Measurements from ENCODE around the gene ZBED1.
"Not testable (repeated sequence)": the region's sequence is repeated elsewhere in the genome, so short reads cannot be mapped to it uniquely, and the experiment has no call there.

Gene ZBED1

DNA sequence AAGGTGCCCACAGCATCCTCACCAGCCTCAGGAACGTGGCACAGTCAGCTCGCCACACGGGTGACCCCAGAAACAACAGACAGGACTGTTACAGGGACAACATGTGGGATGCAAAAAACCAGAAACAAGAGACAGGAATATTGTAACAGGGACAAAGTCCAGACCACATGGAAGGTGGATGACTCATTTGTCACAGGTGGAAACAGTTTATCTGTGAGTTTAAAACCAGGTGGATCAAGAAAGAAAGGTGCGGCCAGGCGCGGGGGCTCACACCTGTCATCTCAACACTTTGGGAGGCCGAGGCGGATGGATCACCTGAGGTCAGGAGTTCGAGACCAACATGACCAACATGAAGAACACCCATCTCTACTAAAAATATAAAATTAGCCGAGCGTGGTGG is 23.5 kb downstream of the ZBED1 start:
- not testable (repeated sequence) for DNase-seq (ENCODE audit: low read depth in 2 of 2, low spot score in 1 of 2)

DNA sequence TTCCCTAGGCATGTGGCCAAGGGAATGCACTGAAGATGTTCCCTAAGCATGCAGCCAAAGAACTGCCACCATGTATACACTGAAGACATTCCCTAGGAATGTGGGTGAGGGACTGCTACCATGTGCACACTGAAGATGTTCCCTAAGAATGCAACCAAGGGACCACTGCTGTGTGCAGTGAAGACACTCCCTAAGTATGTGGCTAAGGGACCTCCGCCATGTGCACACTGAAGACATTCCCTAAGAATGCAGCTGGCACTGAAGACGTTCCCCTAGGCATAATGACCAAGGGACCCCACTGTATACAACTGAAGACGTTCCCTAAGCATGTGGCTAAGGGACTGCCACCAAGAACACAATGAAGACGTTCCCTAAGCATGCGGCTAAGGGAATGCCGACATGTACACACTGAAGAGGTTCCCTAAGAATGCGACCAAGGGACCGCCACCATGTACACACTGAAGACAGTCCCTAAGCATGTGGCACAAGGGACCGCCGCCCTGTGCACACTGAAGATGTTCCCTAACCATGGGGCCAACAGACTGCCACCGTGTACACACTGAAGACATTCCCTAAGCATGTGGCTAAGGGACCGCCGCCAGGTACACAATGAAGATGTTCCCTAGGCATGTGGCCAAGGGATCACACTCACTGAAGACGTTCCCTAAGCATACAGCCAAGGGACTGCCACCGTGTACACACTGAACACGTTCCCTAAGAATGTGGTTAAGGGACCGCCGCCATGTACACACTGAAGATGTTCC is 25.6 kb downstream of the ZBED1 start:
- DNase-seq (ENCODE audit: low read depth in 2 of 2, low spot score in 1 of 2), result no peak

DNA sequence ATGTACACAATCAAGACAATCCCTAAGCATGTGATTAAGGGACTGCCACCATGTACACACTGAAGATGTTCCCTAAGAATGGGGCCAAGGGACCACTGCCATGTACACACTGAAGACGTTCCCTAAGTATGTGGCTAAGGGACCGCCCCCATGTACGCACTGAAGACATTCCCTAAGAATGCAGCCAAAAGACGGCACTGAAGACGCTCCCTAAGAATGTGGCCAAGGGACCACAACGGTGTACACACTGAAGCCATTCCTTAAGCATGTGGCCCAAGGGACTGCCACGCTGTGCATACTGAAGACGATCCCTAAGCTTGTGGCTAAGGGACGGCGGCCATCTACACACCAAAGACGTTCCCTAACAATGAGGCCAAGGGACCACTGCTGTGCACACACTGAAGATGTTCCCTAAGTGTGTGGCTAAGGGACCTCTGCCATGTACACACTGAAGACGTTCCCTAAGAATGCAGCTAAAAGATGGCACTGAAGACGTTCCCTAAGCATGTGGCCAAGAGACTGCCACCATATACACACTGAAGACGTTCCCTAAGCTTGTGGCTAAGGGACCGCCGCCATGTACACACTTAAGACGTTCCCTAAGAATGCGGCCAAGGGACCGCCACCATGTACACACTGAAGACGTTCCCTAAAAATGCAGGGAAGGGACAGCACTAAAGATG is 26.4 kb downstream of the ZBED1 start:
- DNase-seq (ENCODE audit: low read depth in 2 of 2, low spot score in 1 of 2), result no peak

DNA sequence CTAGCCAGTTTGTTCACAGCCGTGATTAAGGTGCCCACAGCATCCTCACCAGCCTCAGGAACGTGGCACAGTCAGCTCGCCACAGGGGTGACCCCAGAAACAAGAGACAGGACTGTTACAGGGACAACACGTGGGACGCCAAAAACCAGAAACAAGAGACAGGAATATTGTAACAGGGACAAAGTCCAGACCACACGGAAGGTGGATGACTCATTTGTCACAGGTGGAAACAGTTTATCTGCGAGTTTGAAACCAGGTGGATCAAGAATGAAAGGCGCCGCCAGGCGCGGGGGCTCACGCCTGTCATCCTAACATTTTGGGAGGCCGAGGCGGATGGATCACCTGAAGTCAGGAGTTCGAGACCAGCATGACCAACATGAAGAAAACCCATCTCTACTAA is 27.7 kb downstream of the ZBED1 start:
- DNase-seq (ENCODE audit: low read depth in 2 of 2, low spot score in 1 of 2), result not testable (repeated sequence)

DNA sequence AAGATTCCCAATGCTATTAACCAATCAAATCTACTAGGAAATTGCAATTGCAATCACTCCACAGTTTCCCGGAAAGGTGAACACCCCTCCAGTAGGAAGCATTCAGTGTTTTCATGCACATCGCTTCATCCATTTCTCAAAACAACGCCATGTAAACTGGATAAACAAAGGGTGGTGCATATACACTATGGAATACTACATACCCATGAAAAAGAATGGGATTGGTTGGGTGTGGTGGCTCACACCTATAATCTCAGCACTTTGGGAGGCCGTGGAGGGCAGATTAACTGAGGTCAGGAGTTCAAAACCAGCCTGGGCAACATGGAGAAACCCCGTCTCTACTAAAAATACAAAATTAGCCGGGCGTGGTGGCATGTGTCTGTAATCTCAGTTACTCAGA is 29.1 kb downstream of the ZBED1 start:
- no peak for DNase-seq (ENCODE audit: low read depth in 2 of 2, low spot score in 1 of 2)

DNA sequence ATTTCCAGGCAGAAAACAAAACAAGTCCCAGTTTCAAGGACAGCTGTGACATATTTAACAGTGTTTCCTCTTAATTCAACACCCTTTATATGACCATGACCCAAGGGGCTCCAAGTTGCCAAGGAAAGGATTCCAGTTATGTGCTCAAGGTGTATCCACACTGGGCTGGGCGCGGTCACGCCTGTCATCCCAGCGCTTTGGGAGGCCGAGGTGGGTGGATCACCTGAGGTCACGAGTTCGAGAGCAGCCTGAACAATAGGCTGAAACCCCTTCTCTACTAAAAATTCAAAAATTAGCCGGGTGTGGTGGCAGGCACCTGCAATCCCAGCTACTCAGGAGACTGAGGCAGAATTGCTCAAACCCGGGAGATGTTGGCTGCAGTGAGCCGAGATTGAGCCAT is 29.6 kb downstream of the ZBED1 start:
- DNase-seq (ENCODE audit: low read depth in 2 of 2, low spot score in 1 of 2), result not testable (repeated sequence)

DNA sequence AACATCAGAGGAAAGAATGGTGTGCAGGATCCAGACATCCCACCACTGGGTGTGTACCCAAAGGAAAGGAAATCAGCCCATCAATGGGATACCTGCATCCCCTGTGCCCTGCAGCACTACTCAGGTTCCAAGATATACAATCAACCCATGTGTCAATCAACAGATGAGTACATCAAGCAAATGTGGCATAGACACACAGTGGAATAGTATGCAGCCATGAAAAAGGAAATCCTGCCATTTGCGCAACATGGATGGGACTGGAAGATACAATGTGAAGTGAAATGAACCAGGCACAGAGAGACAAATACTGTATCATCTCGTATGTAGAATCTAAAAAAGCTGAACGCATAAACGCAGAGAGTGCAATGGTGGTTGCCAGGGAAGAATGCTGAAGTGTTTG is 30.9 kb downstream of the ZBED1 start:
- not testable (repeated sequence) for DNase-seq (ENCODE audit: low read depth in 2 of 2, low spot score in 1 of 2)

DNA sequence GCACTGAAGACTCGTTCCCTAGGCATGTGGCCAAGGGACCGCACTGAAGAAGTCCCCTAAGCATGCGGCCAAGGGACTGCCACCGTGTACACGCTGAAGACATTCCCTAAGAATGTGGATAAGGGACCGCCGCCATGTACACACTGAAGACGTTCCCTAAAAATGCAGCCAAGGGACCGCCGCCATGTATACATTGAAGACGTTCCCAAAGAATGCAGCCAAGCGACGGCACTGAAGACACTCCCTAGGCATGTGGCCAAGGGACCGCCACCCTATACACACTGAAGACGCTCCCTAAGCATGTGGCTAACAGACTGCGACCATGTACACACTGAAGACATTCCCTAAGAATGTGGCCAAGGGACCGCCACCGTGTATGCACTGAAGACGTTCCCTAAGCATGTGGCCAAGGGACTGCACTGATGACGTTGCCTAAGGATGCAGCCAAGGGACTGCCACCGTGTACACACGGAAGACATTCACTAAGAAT is 31.5 kb downstream of the ZBED1 start:
- DNase-seq (ENCODE audit: low read depth in 2 of 2, low spot score in 1 of 2), result no peak

DNA sequence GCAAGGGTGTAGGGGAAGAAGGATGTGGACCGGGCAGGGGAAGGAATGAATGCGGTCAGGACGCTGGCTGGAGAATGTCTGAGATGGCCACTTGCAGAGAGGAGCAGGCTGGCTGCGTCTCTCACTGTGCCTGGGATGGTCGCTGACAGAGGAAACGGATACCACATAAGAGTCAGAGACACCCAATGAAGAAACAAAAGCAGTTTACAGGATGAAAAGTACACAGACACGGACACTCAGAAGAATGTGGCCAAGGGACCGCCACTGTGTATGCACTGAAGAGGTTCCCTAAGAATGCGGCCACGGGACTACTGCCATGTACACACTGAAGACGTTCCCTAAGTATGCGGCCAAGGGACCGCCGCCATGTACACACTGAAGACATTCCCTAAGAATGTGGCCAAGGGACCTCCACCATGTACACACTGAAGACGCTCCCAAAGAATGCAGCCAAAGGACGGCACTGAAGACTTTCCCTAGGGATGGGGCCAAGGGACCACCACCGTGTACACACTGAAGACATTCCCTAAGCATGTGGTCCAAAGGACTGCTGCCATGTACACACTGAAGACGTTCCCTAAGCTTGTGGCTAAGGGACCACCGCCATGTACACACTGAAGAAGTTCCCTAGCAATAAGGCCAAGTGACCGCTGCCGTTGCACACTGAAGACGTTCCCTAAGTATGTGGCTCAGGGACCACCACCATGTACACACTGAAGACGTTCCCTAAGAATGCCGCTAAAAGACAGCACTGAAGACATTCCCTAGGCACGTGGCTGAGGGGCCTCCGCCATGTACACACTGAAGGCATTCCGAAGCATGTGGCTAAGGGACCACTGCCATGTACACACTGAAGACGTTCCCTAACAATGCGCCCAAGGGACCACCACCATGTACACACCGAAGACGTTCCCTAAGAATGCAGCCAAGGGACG is 32.2 kb downstream of the ZBED1 start:
- DNase-seq (ENCODE audit: low read depth in 2 of 2, low spot score in 1 of 2), result no peak

DNA sequence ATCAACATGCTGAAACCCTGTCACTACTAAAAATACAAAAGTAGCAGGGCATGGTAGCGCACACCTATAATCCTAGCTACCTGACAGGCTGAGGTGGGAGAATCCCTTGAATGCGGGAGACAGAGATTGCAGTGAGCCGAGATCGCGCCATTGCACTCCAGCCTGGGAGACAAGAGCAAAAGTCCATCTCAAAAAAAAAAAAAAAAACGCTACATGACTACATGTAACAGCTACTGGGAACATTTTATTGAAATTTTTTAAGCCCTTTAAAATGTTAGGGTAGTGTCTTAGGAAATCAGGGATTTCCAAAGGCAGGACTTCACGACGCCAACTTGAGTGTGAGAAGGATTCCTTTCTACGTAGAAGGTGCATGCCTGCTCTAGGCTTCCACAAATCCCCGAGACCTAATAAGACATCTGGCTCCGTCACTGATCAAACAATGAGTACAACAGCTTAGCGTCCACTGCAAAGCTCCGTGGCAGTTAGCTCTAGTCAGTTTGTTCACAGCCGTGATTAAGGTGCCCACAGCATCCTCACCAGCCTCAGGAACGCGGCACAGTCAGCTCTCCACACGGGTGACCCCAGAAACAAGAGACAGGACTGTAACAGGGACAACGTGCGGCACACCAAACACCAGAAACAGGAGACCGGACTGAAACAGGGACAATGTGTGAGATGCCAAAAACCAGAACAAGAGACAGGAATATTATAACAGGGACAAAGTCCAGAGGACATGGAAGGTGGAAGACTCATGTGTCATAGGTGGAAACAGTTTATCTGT is 33.7 kb downstream of the ZBED1 start:
- DNase-seq (ENCODE audit: low read depth in 2 of 2, low spot score in 1 of 2), result no peak

DNA sequence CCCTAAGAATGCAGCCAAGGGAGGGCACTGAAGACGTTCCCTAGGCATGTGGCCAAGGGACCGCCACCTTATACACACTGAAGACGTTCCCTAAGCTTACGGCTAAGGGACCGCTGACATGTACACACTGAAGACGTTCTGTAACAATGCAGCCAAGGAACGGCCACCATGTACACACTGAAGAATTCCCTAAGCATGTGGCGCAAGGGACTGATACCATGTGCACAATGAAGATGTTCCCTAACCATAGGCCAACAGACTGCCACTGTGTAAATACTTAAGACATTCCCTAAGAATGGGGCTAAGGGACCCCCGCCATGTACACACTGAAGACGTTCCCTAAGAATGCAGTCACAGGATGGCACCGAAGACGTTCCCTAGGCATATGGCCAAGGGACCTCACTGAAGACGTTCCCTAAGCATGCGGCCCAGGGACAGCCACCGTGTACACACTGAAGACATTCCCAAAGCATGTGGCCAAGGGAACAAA is 36.1 kb downstream of the ZBED1 start:
- no peak for DNase-seq (ENCODE audit: low read depth in 2 of 2, low spot score in 1 of 2)

DNA sequence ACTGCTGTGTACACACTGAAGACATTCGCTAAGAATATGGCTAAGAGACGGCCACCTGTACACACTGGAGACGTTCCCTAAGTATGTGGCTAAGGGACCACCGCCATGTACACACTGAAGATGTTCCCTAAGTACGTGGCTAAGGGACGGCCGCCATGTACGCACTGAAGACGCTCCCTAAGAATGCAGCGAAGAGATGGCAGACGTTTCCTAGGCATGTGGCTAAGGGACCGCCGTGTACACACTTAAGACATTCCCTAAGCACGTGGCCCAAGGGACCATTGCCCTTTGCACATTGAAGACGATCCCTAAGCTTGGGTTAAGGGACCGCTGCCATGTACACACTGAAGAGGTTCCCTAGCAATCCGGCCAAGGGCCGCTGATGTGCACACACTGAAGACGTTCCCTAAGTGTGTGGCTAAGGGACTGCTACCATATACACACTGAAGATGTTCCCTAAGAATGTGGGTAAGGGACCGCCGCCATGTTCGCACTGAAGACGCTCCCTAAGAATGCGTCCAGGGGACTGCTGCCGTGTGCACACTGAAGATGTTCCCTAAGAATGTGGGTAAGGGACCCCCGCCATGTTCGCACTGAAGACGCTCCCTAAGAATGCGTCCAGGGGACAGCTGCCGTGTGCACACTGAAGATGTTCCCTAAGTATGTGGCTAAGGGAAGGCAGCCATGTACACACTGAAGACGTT is 36.7 kb downstream of the ZBED1 start:
- DNase-seq (ENCODE audit: low read depth in 2 of 2, low spot score in 1 of 2), result no peak

DNA sequence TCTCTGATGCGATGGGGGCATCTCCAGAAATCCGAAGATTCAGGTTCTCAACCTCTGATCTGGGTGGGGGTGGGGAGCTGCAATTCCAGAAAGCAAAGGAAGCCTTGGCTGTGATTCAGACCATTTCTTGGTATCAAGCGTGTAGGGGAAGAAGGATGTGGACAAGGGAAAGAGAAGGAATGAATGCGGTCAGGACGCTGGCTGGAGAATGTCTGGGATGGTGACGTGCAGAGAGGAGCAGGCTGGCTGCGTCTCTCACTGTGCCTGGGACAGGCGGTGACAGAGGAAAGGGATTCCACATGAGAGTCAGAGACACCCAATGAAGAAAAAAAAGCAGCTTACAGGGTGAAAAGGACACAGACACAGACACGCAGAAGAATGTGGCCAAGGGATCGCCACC is 37.3 kb downstream of the ZBED1 start:
- DNase-seq (ENCODE audit: low read depth in 2 of 2, low spot score in 1 of 2), result not testable (repeated sequence)

DNA sequence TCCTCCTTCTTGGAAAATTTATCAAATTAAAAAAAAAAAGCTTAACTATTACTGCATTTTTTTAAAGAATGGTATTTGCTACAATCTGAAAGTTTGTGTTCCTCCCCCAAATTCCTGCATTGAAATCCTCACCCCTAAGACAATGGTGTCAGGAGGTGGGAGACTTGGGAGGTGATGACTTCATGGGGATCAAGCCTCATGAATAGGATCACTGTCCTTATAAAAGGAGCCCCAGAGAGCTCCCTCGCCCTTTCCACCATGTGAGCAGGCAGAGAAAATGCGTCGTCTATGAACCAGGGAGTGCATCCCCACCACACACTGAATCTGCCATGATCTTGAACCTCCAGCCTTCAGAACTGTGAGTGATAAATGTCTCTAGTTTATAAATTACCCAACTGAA is 38.0 kb downstream of the ZBED1 start:
- no peak for DNase-seq (ENCODE audit: low read depth in 2 of 2, low spot score in 1 of 2)

DNA sequence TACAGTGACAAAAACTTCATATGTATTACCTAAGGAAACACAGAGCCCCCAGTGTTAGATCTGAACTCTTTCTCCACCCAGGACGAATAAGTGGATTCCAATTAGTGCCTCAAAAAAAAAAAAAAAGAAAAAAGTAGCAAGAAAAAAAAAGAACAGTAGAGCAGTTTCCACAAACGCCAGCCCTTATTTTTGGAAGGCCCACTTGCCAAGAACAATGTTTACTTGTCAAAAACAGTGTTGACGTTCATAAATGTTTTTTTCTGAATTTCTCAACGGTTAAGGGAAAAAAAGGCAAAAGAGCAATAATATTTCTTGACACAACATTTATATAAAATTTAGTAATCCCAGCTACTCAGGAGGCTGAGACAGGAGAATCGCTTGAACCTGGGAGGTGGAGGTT is 38.7 kb downstream of the ZBED1 start:
- DNase-seq (ENCODE audit: low read depth in 2 of 2, low spot score in 1 of 2), result no peak

DNA sequence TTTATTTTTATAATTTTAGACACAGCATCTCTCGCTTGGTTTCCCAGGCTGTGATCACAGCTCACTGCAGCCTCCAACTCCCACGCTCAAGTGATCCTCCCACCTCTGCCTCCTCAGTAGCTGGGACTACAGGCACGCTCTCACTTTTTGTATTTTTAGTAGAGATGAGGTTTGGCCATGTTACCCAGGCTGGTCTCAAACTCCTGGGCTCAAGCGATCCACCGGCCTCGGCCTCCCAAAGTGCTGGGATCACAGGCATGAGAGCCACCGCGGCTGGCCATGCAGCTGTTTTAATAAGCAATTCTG is 39.1 kb downstream of the ZBED1 start:
- DNase-seq (ENCODE audit: low read depth in 2 of 2, low spot score in 1 of 2), result no peak

DNA sequence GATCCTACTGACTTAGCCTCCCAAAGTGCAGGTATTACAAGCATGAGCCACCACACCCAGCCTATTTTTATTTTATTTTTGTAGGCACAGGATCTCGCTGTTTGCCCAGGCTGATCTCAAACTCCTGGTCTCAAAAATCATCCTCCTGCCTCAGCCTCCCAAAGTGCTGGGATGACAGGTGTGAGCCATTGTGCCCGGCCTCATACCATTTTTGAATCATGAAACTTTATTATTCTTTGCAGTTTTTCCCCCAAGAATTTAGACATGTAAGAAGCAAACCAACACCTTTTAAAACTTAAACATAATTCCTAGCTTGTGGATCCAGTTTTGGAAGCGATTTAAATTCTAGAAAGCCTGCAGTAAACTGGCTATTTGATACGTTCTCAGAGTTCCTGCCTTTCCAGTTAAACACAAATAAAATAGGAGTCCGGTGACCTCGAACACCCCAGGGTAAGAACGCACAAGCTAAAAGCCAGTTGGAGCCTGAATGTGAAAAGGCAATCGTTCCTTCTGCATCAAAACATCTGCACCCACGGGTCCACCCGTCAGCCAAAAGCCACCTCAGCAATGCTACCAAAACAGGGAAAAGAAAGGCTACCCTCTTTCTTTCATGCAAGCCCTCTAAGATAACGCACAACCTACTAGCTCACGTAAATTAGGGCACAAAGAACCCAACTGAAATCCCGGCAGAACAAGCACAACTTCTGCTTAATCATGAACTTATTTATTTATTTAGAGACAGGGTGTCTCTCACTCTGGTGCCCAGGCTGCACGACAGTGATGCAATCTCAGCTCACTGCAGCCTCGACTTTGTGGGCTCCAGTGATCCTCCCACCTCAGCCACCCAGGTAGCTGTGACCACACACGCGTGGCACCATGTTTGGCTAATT is 39.7 kb downstream of the ZBED1 start:
- not testable (repeated sequence) for DNase-seq (ENCODE audit: low read depth in 2 of 2, low spot score in 1 of 2)

DNA sequence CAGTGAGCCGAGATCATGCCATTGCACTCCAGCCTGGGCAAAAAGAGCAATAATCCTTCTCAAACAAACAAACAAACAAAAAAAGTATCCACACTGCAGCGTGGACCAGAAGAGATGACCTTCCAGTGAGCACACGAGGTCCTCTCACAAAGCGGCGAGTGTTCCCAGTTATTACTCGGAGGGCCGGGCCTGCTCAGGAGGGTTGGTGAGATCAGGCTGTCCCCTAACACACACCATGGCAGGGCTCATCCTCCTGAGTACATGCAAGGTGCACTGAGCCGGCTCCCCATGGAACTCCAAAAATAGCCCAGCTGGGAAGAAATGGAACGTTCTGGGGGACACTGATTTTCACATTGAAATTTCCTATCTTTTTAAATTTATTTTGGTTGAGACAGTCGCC is 40.7 kb downstream of the ZBED1 start:
- not testable (repeated sequence) for DNase-seq (ENCODE audit: low read depth in 2 of 2, low spot score in 1 of 2)

DNA sequence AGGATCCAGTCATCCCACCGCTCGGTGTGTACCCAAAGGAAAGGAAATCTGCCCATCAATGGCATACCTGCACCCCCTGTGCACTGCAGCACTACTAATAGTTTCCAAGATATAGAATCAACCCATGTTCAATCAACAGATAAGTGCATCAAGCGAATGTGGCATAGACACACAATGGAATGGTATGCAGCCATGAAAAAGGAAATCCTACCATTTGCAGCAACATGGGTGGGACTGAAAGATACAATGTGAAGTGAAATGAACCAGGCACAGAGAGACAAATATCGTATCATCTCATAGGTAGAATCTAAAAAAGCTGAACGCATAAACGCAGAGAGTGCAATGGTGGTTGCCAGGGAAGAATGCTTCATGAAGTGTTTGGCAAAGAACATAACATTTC is 42.5 kb downstream of the ZBED1 start:
- no peak for DNase-seq (ENCODE audit: low read depth in 2 of 2, low spot score in 1 of 2)

All from stimulated activated CD8-positive, alpha-beta memory T cell treated with anti-CD3 and anti-CD28 coated beads, Interleukin-4, amount 100 ng/mL, for 1 hour (primary cell).